Measurements from ENCODE around the gene PSPC1.

DNA sequence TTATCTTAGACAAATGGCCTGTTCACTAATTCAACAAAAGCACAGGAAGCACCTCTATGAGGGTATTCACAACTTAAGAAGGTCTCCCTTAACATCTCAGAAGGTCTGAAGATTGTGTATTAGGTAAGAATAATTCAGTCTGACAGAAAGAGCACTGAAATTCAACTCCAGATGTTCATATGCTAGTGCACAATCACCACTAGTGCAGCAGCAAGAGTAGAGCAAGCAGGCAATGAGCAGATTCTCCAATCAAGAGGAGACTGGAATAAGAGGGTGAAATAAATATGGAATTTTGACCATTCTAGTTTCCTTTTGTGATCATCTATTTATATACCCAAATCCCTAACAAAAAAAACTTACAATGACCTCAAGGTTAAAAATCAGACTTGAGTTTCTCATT lies 97.3 kb downstream of the PSPC1 start:
- TF ChIP-seq CTCF (IDR thresholded peaks at IDR 0.05; ENCODE audit: poor library complexity) (no peak), EZH2 (IDR thresholded peaks at IDR 0.05; ENCODE audit: borderline replicate concordance) (no peak)

Measured in hepatocyte (in vitro differentiated cells).